ENCODE measurements around the gene IFITM10.
A peak's percentile ranks its signal among the peaks of the same experiment; 100 is the strongest.

Gene IFITM10

DNA sequence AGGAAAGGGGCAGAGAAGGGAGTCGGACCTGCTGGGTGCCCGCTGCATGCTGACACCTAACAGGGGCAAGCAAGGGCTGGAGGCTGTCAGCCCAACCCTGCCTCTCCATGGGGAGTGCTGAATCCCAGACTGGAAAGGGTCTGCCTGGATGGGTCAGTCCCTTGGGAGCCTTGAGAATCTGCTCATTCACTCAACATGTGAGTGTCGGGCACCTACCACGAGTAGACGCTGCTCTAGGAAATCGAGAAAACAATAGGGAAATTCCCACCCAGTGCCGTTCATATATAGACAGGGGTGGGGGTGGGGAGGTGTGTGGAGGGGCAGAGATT lies 17.7 kb upstream of the IFITM10 start:
- ChIA-PET POLR2A (interaction anchor here (1.9 kb wide), 1 partner anchor 10 kb away, joined by 3 read pairs; no protein-coding TSS in a partner anchor), CTCF (no interaction called here)
- no peak for DNase-seq (ENCODE audit: extremely low spot score)
- TF ChIP-seq CTBP1 (IDR thresholded peaks at IDR 0.05; ENCODE audit: borderline replicate concordance): no peak
- no peak for TF ChIP-seq NFRKB (IDR thresholded peaks at IDR 0.05)
- TF ChIP-seq ELF4 (IDR thresholded peaks at IDR 0.05): no peak
- no peak for TF ChIP-seq HDGF (IDR thresholded peaks at IDR 0.05; ENCODE audit: borderline replicate concordance)
- TF ChIP-seq, protein P1, sequence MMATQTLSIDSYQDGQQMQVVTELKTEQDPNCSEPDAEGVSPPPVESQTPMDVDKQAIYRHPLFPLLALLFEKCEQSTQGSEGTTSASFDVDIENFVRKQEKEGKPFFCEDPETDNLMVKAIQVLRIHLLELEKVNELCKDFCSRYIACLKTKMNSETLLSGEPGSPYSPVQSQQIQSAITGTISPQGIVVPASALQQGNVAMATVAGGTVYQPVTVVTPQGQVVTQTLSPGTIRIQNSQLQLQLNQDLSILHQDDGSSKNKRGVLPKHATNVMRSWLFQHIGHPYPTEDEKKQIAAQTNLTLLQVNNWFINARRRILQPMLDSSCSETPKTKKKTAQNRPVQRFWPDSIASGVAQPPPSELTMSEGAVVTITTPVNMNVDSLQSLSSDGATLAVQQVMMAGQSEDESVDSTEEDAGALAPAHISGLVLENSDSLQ (IDR thresholded peaks at IDR 0.05): no peak
- TF ChIP-seq ZNF384 (IDR thresholded peaks at IDR 0.05): no peak
- TF ChIP-seq L3MBTL2 (conservative IDR thresholded peaks at IDR 0.05): no peak
- no peak for TF ChIP-seq FOXK2 (IDR thresholded peaks at IDR 0.05)
- TF ChIP-seq LEF1 (IDR thresholded peaks at IDR 0.05; ENCODE audit: borderline replicate concordance): no peak
- no peak for TF ChIP-seq FOXM1 (IDR thresholded peaks at IDR 0.05; ENCODE audit: borderline replicate concordance)

DNA sequence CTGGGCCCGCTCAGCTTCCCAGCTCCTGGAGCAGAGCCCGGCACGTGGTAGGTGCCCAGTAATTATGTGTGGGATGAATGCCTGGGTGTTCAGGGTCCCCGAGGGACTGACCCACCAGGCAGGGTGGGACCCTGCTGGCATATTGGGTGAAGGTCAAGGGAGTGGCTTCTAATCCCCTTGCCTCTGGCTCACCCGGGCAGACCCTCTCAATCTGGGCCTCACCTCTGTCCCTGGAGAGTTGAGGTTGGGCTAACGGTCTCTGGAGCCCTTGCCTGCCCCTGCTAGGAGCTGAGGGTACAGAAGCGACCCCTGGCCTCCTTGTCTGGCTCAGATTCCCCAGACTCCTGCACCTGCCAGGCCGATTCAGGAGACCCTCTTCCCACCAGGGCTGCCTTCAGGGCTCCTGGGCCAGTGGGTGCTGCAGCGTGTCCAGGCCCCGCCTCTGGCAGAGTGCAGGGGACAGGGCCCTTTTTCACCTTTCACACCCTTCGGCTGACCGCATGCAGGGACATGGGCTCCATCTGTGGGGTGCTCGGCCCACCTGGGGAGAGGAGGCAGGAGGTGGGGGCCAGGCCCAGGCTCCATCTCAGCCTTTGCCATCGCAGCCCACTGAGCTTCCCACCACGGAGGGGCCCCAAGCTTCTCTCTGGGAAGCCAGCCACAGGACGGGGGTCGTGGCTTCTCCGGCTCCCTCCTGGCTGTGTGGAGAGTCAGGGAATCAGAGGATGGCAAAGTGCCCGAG lies 17.2 kb upstream of the IFITM10 start:
- CTCF ChIA-PET: no interaction called here
- DNase-seq (ENCODE audit: extremely low spot score): no peak
- POLR2A ChIA-PET: interaction anchor here (1.9 kb wide), 1 partner anchor 10 kb away, joined by 3 read pairs; no protein-coding TSS in a partner anchor
- TF ChIP-seq BHLHE40 (IDR thresholded peaks at IDR 0.05; ENCODE audit: borderline replicate concordance): no peak
- no peak for TF ChIP-seq LEF1 (IDR thresholded peaks at IDR 0.05; ENCODE audit: borderline replicate concordance)
- no peak for TF ChIP-seq ELF4 (IDR thresholded peaks at IDR 0.05)
- TF ChIP-seq ZNF384 (IDR thresholded peaks at IDR 0.05): no peak
- TF ChIP-seq SP1 (IDR thresholded peaks at IDR 0.05): no peak

DNA sequence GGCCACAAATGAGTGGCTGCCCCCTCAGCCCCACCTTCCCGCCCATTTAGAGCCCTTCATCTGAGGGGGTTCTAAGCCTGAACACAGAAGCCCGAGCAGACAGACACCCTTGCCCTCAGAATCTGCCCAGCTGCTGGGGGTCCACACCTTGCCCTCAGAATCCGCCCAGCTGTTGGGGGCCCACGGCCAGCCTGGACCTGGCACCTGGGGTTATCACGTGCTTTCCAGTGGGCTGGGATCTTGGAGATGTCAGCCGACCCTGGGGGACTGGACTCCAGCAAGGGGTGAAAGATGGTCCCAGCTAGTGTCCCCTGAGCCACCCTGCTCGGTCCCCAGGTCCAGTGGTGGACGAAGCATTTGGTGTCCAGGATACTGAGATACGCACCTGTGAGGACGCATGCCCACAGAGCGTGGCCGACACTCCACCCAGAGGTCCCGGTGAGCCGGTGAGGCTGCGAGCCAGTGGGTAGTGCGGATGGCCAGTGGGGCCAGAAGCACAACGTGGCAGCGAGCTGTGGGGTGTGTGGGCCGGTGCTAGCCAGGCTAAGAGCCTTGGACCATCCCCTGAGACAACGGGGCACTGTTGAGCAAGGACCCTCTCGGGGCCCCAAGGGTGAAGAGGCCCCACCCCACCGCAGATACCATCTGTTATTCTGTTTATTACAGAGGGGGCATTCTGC lies 16.5 kb upstream of the IFITM10 start:
- ChIA-PET CTCF (no interaction called here), POLR2A (interaction anchor here (1.9 kb wide), 1 partner anchor 11 kb away, joined by 3 read pairs; no protein-coding TSS in a partner anchor)
- no peak for TF ChIP-seq SUZ12 (IDR thresholded peaks at IDR 0.05)
- no peak for TF ChIP-seq ELF4 (IDR thresholded peaks at IDR 0.05)
- TF ChIP-seq, protein P1 (IDR thresholded peaks at IDR 0.05): no peak
- no peak for TF ChIP-seq HDGF (IDR thresholded peaks at IDR 0.05; ENCODE audit: borderline replicate concordance)
- TF ChIP-seq LEF1 (IDR thresholded peaks at IDR 0.05; ENCODE audit: borderline replicate concordance): no peak
- no peak for TF ChIP-seq ARNT (IDR thresholded peaks at IDR 0.05)
- no peak for TF ChIP-seq FOXM1 (IDR thresholded peaks at IDR 0.05; ENCODE audit: borderline replicate concordance)
- no peak for TF ChIP-seq ZNF384 (IDR thresholded peaks at IDR 0.05)
- no peak for DNase-seq (ENCODE audit: extremely low spot score)

DNA sequence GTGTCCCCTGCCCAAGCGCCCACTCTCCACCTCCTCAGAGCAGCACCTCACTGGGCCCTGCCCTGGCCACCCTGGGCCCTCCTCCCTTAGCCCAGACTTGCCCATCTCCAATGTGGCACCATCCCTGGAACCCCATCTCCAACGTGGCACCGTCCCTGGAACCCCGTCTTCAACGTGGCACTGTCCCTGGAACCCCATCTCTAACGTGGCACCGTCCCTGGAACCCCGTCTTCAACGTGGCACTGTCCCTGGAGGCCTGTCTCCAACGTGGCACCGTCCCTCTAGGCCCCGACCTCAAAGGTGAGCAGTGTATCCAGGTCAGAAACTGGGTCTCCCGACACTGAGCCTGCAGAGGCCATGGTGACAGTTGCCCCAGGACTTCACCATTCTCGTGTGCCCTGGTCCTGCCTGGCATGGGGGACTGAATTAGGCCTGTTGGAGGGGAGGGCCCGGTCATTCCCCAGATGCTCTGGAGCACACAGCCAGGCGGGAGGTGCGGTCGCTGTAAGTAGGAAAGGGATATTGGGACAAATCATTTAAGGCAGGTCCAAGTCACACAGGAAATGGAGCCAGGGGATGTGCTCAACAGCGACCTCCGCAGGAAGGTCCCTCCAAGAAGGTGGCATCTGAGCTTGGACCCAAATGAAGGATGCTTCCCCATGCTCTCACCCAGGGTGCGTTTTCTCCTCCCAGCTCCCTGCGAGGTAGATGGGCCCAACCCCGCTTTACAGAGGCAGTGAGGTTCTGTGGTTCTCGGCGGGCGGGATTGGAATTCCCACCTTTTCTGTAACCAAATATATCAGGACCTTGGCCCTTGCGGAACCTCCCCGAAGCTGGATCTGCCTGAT lies 15.7 kb upstream of the IFITM10 start:
- CTCF ChIA-PET: no interaction called here
- POLR2A ChIA-PET: interaction anchor here (1.9 kb wide), 1 partner anchor 12 kb away, joined by 3 read pairs; no protein-coding TSS in a partner anchor
- TF ChIP-seq SP1 (IDR thresholded peaks at IDR 0.05): no peak
- TF ChIP-seq FOXM1 (IDR thresholded peaks at IDR 0.05; ENCODE audit: borderline replicate concordance): no peak
- no peak for TF ChIP-seq ZNF384 (IDR thresholded peaks at IDR 0.05)
- TF ChIP-seq NFRKB (IDR thresholded peaks at IDR 0.05): no peak
- TF ChIP-seq HDGF (IDR thresholded peaks at IDR 0.05; ENCODE audit: borderline replicate concordance): no peak
- no peak for TF ChIP-seq BHLHE40 (IDR thresholded peaks at IDR 0.05; ENCODE audit: borderline replicate concordance)
- no peak for TF ChIP-seq TARDBP (IDR thresholded peaks at IDR 0.05)
- no peak for TF ChIP-seq ARNT (IDR thresholded peaks at IDR 0.05)
- no peak for TF ChIP-seq SUZ12 (IDR thresholded peaks at IDR 0.05)
- no peak for TF ChIP-seq FOXA1 (IDR thresholded peaks at IDR 0.05)
- TF ChIP-seq L3MBTL2 (conservative IDR thresholded peaks at IDR 0.05): no peak
- TF ChIP-seq CTBP1 (IDR thresholded peaks at IDR 0.05; ENCODE audit: borderline replicate concordance): no peak
- DNase-seq (ENCODE audit: extremely low spot score): no peak

DNA sequence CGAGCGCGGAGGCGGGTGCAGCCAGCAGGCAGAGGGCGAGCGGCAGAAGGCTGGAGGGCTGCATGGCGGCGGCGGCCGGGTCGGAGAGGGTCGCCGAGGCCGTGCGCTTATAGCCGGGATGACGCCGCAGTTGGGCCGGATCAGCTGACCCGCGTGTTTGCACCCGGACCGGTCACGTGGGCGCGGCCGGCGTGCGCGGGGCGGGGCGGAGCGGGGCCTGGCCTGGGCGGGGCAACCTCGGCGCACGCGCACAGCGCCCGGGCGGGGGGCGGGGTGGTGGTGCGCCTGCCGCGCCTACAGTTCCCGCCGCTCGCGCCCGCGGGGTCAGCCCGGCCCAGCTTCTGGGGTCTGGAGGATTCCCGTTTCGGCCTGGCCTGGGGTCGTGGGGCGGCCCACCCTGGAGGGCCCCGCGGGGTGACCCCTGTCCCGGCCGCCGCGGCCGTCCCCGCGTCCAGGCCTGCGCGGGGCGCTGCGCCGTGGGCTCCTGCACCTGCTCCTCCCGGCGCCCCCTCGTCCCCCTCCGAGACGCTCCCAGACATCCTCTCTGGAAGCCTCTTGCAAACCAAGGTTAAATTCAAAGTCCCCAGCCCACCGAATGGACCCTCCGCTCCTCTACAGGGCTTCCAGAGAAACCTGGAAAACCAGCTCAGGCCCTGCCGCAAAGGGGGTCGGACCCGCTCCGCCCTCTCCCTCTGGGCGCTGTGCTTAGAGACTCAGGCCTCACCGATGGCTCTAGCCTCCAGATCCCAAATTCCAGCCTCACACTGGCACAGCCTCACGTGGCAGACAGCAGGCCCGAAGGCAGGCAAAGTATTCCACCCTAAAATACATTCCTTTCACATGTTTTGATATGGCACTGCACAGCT lies 13.6 kb upstream of the IFITM10 start, which contains the start of gene CTSD:
CTSD (minus strand) TSS at position 132 of the 866 bp plus-strand sequence; CDS start at position 64, 68 bp downstream.
- CTCF ChIA-PET: interaction anchor here (0.7 kb wide), 1 partner anchor 71 kb away, joined by 3 read pairs; no protein-coding TSS in a partner anchor
- peak; percentile 97 for DNase-seq (ENCODE audit: extremely low spot score)
- peak; percentile 57 for TF ChIP-seq L3MBTL2 (conservative IDR thresholded peaks at IDR 0.05)
- TF ChIP-seq ARNT (IDR thresholded peaks at IDR 0.05): no peak
- POLR2A ChIA-PET: interaction anchor here (0.8 to 1.8 kb wide), 4 partner anchors 9 to 111 kb away, joined by 3 to 13 read pairs (median 7); partner anchors contain the start of gene IFITM10

Data from HEK293T (cell line).